SH-SY5Y (cell line): Measurements from ENCODE around the gene LPAR3.

Experiments used
- GATA2 ChIP-seq: IDR thresholded peaks from 2 replicates; pipeline ENCODE4 v1.6.1; 2011; ENCODE audit warnings: mild to moderate bottlenecking, low read depth, low read length
- GATA3 ChIP-seq: IDR thresholded peaks from 2 replicates; pipeline ENCODE4 v1.6.1; 2011; ENCODE audit warnings: low read depth, mild to moderate bottlenecking, low read length, moderate library complexity

- TF ChIP-seq GATA3 (no peak), GATA2 (no peak)
These were observed 25.8 kb upstream of the LPAR3 start for GRCh38 chr1:84918726-84919336.
